KMS-11 (cell line): Measurements from ENCODE around the gene DLST.
A peak's percentile ranks its signal among the peaks of the same experiment; 100 is the strongest.

Experiments used
- H2AFZ ChIP-seq: fragments of 200-600 bp; sonication (generic); 2 replicates; pipeline ENCODE4 v1.6.1; 2016; ENCODE audit warnings: antibody characterized with exemption, mixed run types, low read depth
- H3K27ac ChIP-seq: fragments of 200-600 bp; sonication (generic); 2 replicates; pipeline ENCODE4 v1.6.1; 2016; ENCODE audit warnings: mild to moderate bottlenecking, mixed run types
- H3K27me3 ChIP-seq: fragments of 200-600 bp; sonication (generic); 2 replicates; pipeline ENCODE4 v1.6.1; 2017; ENCODE audit warnings: mild to moderate bottlenecking, low read depth, mixed run types, moderate library complexity; ENCODE audit not compliant: insufficient read depth
- H3K36me3 ChIP-seq: fragments of 200-600 bp; sonication (generic); 2 replicates; pipeline ENCODE4 v1.6.1; 2017; ENCODE audit warnings: mild to moderate bottlenecking, mixed run types; ENCODE audit not compliant: insufficient read depth
- H3K4me1 ChIP-seq: fragments of 200-600 bp; sonication (generic); 2 replicates; pipeline ENCODE4 v1.6.1; 2016; ENCODE audit warnings: mild to moderate bottlenecking, low read depth, mixed run types; ENCODE audit not compliant: poor library complexity, severe bottlenecking
- H3K4me2 ChIP-seq: fragments of 200-600 bp; sonication (generic); 2 replicates; pipeline ENCODE4 v1.7.0; 2016; ENCODE audit warnings: mild to moderate bottlenecking, mixed run types
- H3K4me3 ChIP-seq: fragments of 200-600 bp; sonication (generic); IDR thresholded peaks from 2 replicates; pipeline ENCODE4 v1.6.1; 2017; ENCODE audit warnings: low read depth, low read length, mixed read lengths; ENCODE audit not compliant: insufficient read depth
- H3K79me2 ChIP-seq: fragments of 200-600 bp; sonication (generic); 2 replicates; pipeline ENCODE4 v1.6.1; 2016; ENCODE audit warnings: low read depth, mixed run types; ENCODE audit not compliant: insufficient read depth
- H3K9ac ChIP-seq: fragments of 200-600 bp; sonication (generic); 2 replicates; pipeline ENCODE4 v1.6.1; 2016; ENCODE audit warnings: mild to moderate bottlenecking, mixed run types
- H4K20me1 ChIP-seq: fragments of 200-600 bp; sonication (generic); 2 replicates; pipeline ENCODE4 v1.6.1; 2016; ENCODE audit warnings: mild to moderate bottlenecking, mixed run types; ENCODE audit not compliant: insufficient read depth
- CTCF ChIP-seq: fragments of 200-600 bp; sonication (generic); conservative IDR thresholded peaks from 2 replicates; pipeline ENCODE4 v1.6.1; 2017; ENCODE audit warnings: low read depth, mild to moderate bottlenecking, antibody characterized with exemption, low read length, moderate library complexity, mixed read lengths

DLST gene

DNA sequence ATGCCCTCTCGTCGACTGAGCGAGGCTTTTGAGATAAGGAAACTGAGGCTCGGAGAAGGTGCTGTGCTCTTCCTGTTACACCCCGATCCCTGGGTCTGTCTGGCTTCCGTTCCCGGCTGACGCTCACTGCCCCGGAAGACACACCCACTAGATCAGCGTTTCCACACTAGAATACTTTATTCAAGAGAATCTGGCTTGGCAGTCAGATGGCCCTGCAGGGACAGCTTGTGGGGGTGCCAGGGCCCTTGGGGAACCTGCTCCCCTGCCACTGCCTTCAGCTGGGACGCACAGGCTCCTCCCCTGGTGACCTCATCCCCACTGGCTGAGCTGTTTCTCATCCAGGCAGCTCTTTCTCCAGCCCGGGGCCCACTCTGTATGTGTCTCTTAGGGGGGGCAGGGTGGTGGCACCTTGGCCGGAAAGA is 60.0 kb downstream of the DLST start:
- Histone ChIP-seq H3K4me1 (no peaks in the 10 kb centered on the region), H2AFZ (no peak overlapping the region), H4K20me1 (no peaks in the 10 kb centered on the region), H3K27ac (no peak overlapping the region), H3K4me3 (no peak overlapping the region), H3K79me2 (no peaks in the 10 kb centered on the region), H3K27me3 (no peaks in the 10 kb centered on the region), H3K9ac (no peak overlapping the region), H3K4me2 (no peak overlapping the region), H3K36me3 (no peaks in the 10 kb centered on the region)
- TF ChIP-seq CTCF = no peak

DNA sequence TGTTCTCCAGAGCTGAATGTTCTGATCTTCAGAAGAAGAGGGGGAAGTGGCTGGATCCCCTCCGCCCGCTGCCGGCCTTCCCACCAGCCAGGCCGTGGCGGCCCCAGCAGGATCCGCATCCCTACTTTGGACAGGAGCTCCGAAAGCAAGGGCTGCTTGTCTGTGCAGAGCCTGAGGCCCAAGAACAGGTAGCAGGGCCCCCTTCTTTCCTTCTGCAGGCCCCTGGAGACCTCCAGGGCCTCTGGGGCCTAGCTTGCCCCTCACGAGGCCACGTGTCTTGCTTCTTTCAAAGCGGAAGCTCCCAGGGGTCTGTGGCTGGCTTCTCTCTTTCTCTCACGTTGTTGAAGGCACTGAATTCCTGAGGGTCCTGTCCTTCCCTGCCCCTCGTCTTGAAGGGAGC is 60.5 kb downstream of the DLST start:
- no peaks in the 10 kb centered on the region for H3K36me3 ChIP-seq
- H3K4me1 ChIP-seq = no peaks in the 10 kb centered on the region
- no peak for TF ChIP-seq CTCF
- no peak overlapping the region for H3K9ac ChIP-seq
- H4K20me1 ChIP-seq = no peaks in the 10 kb centered on the region
- no peak overlapping the region for H3K4me2 ChIP-seq
- H2AFZ ChIP-seq = no peak overlapping the region
- no peak overlapping the region for H3K27ac ChIP-seq
- H3K79me2 ChIP-seq = no peaks in the 10 kb centered on the region
- no peak overlapping the region for H3K4me3 ChIP-seq
- H3K27me3 ChIP-seq = no peaks in the 10 kb centered on the region

DNA sequence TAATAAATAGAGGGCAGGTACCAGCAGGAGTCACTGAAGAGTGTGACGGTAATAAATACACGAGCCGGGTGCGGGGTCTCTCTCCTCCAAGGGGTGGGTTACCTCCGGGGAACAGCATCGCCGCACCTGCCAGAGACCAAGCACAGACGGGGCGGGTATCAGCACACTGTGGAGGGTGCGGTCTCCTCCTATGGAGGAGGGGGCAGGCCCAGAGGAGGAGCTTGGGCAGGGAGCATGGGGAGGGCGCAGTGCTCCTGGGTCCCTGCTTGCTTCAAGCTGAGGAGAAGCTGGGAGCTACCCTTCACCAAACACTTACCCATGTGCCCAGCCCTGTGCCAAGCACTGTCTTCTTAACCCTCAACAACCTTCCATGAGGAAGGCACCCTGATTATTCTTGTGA is 60.9 kb downstream of the DLST start:
- H2AFZ ChIP-seq = no peak overlapping the region
- no peaks in the 10 kb centered on the region for H4K20me1 ChIP-seq
- H3K36me3 ChIP-seq = no peaks in the 10 kb centered on the region
- H3K9ac ChIP-seq = no peak overlapping the region
- H3K27me3 ChIP-seq = no peaks in the 10 kb centered on the region
- no peak overlapping the region for H3K4me3 ChIP-seq
- no peak for TF ChIP-seq CTCF
- H3K27ac ChIP-seq = no peak overlapping the region
- no peak overlapping the region for H3K4me2 ChIP-seq
- no peaks in the 10 kb centered on the region for H3K79me2 ChIP-seq
- H3K4me1 ChIP-seq = no peaks in the 10 kb centered on the region

DNA sequence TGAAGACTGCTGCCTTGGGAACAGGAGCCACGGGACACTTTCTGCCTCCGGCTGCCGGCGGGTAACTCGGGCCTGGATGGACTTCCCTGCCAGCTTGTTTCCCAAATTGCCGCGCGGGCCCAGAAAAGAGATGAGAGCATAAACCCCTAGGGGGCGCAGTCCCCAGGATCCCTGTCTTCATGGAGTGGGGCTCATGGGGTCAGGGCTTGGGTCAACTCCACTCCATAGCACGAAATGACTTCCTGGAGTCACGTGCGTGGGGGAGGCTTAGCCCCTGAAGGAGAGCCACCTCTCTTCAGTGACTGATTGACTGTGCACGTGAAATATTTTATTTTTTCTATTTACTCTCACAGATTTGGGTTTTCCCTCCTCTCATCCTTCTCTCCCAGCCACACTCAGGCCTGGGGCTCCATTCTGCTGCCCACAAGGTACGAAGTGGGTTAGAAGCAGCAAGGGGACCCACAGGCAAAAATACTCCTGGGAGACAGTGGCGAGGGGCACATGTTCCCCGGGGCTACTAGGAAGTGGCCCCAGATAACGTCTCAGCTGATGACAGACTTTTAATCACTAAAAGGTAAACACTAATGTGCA is 63.6 kb downstream of the DLST start:
- no peaks in the 10 kb centered on the region for H3K4me1 ChIP-seq
- H3K79me2 ChIP-seq = no peaks in the 10 kb centered on the region
- no peaks in the 10 kb centered on the region for H4K20me1 ChIP-seq
- TF ChIP-seq CTCF = peak; percentile 42; the same call in 1 of the 2 replicates
- no peaks in the 10 kb centered on the region for H3K36me3 ChIP-seq
- no peak overlapping the region for H2AFZ ChIP-seq
- H3K4me3 ChIP-seq = no peak overlapping the region
- no peak overlapping the region for H3K4me2 ChIP-seq
- H3K27ac ChIP-seq = no peak overlapping the region
- H3K9ac ChIP-seq = no peak overlapping the region
- no peaks in the 10 kb centered on the region for H3K27me3 ChIP-seq
